IMR-90 (cell line): ENCODE data around the gene GLS. TPM values are rescaled to one million over a fixed set of nuclear protein-coding genes. Genes with fewer than 3 reads are reported as not detected.

Experiments used
- ATAC-seq: fragments of 200-7000 bp; cut with Tn5 transposase; 2 replicates; pipeline ENCODE4 v1.9.1; 2020; ENCODE audit warnings: low read depth, mild to moderate bottlenecking, moderate library complexity
- BruUV-seq: library from RNA; stranded (reverse); fragments of 400-500 nt; replicated peaks from 2 replicates; lab custom pipeline; 2021; lab: Mats Ljungman, UMichigan
- CTCF ChIA-PET: fragments of 300-600 bp; formaldehyde crosslinking; extraction: SDS; loops from one replicate; lab custom pipeline; 2021; ENCODE audit warnings: antibody characterized with exemption; lab: Yijun Ruan, JAX
- POLR2A ChIA-PET: fragments of 300-600 bp; sonication (Branson Sonifier 250); formaldehyde crosslinking; loops from one replicate; lab custom pipeline; 2022; ENCODE audit warnings: antibody characterized with exemption; ENCODE audit not compliant: unreplicated experiment; lab: Charles Lee
- DNase-seq: peaks from one replicate; pipeline ENCODE4 v3.0.0; 2013
- H2AFZ ChIP-seq: replicated peaks from 2 replicates; pipeline ENCODE3; 2013; ENCODE audit warnings: low read length, mild to moderate bottlenecking; ENCODE audit not compliant: poor library complexity
- H2AK5ac ChIP-seq: 2 replicates; pipeline ENCODE4 v1.6.1; 2013; ENCODE audit warnings: low read depth, low read length, inconsistent platforms
- H2AK9ac ChIP-seq: replicated peaks from 2 replicates; pipeline ENCODE3; 2013; ENCODE audit warnings: mild to moderate bottlenecking, low read depth, low read length, moderate library complexity; ENCODE audit not compliant: poor library complexity
- H2BK120ac ChIP-seq: 2 replicates; pipeline ENCODE4 v1.6.1; 2013; ENCODE audit warnings: low read depth, low read length, inconsistent platforms
- H2BK15ac ChIP-seq: 3 replicates; pipeline ENCODE4 v1.6.1; 2013; ENCODE audit warnings: low read depth, low read length, inconsistent platforms
- H2BK20ac ChIP-seq: 2 replicates; pipeline ENCODE4 v1.6.1; 2013; ENCODE audit warnings: low read depth, mild to moderate bottlenecking, inconsistent platforms, low read length, moderate library complexity
- H2BK5ac ChIP-seq: 2 replicates; pipeline ENCODE4 v1.6.1; 2013; ENCODE audit warnings: mild to moderate bottlenecking, low read depth, low read length, inconsistent platforms; ENCODE audit not compliant: poor library complexity, severe bottlenecking
- H3K14ac ChIP-seq: replicated peaks from 2 replicates; pipeline ENCODE4 v1.6.1; 2013; ENCODE audit warnings: low read depth, low read length, inconsistent platforms
- H3K18ac ChIP-seq: 2 replicates; pipeline ENCODE4 v1.6.1; 2013; ENCODE audit warnings: low read depth, low read length, control low read depth
- H3K23ac ChIP-seq: 2 replicates; pipeline ENCODE4 v1.6.1; 2013; ENCODE audit warnings: low read depth, low read length, inconsistent platforms
- H3K27ac ChIP-seq: 2 replicates; pipeline ENCODE4 v1.5.1; 2013; ENCODE audit warnings: mild to moderate bottlenecking, control low read depth, low read length; ENCODE audit not compliant: insufficient read depth
- H3K27me3 ChIP-seq: 2 replicates; pipeline ENCODE4 v1.6.1; 2013; ENCODE audit warnings: low read length; ENCODE audit not compliant: control insufficient read depth, insufficient read depth
- H3K36me3 ChIP-seq: 2 replicates; pipeline ENCODE4 v1.6.1; 2013; ENCODE audit warnings: low read length, mixed read lengths; ENCODE audit not compliant: control insufficient read depth, insufficient read depth
- H3K4ac ChIP-seq: 2 replicates; pipeline ENCODE4 v1.6.1; 2013; ENCODE audit warnings: low read depth, low read length, inconsistent platforms
- H3K4me1 ChIP-seq: 2 replicates; pipeline ENCODE4 v1.6.1; 2013; ENCODE audit warnings: low read length, mixed read lengths; ENCODE audit not compliant: control insufficient read depth, insufficient read depth
- H3K4me2 ChIP-seq: 2 replicates; pipeline ENCODE4 v1.6.1; 2013; ENCODE audit warnings: low read depth, mild to moderate bottlenecking, control low read depth, low read length, moderate library complexity
- H3K4me3 ChIP-seq: 2 replicates; pipeline ENCODE4 v1.5.1; 2013; ENCODE audit warnings: low read depth, mild to moderate bottlenecking, control low read depth, low read length, moderate library complexity; ENCODE audit not compliant: insufficient read depth
- H3K56ac ChIP-seq: 2 replicates; pipeline ENCODE4 v1.6.1; 2013; ENCODE audit warnings: low read length, inconsistent platforms; ENCODE audit not compliant: insufficient read depth; ENCODE audit errors: extremely low read depth
- H3K79me1 ChIP-seq, 2 experiments: 2 replicates each; pipeline ENCODE4 v1.6.1; 2013; ENCODE audit warnings: low read length in 2 of 2, inconsistent platforms in 1 of 2, low read depth in 1 of 2
- H3K9ac ChIP-seq: 2 replicates; pipeline ENCODE4 v1.6.1; 2013; ENCODE audit warnings: low read depth, low read length, control low read depth
- H3K9me1 ChIP-seq: 2 replicates; pipeline ENCODE4 v1.6.1; 2013; ENCODE audit warnings: low read length, inconsistent platforms; ENCODE audit not compliant: insufficient read depth
- H3K9me3 ChIP-seq: 2 replicates; pipeline ENCODE4 v1.6.1; 2013; ENCODE audit warnings: low read length; ENCODE audit not compliant: control insufficient read depth, insufficient read depth
- H4K20me1 ChIP-seq: 2 replicates; pipeline ENCODE4 v1.6.1; 2013; ENCODE audit warnings: low read length, inconsistent platforms; ENCODE audit not compliant: insufficient read depth
- H4K5ac ChIP-seq: 2 replicates; pipeline ENCODE4 v1.6.1; 2013; ENCODE audit warnings: mild to moderate bottlenecking, low read depth, low read length, control low read depth
- H4K8ac ChIP-seq, 2 experiments: 2 replicates each; pipeline ENCODE4 v1.6.1; 2013; ENCODE audit warnings: low read depth in 2 of 2, low read length in 2 of 2, control low read depth in 1 of 2, inconsistent platforms in 1 of 2
- H4K91ac ChIP-seq: 2 replicates; pipeline ENCODE4 v1.6.1; 2013; ENCODE audit warnings: low read depth, low read length, inconsistent platforms; ENCODE audit not compliant: insufficient read depth
- MAFK ChIP-seq: IDR thresholded peaks from 2 replicates; pipeline ENCODE4 v1.6.1; 2012; ENCODE audit warnings: low read depth, low read length, improper control_type of control experiment
- RCOR1 ChIP-seq: IDR thresholded peaks from 2 replicates; pipeline ENCODE4 v1.6.1; 2012; ENCODE audit warnings: mild to moderate bottlenecking, low read length, improper control_type of control experiment; ENCODE audit not compliant: insufficient replicate concordance
- USF2 ChIP-seq: fragments of 150-350 bp; IDR thresholded peaks from 2 replicates; pipeline ENCODE4 v1.6.1; 2017; ENCODE audit warnings: mild to moderate bottlenecking, antibody characterized with exemption, low read length, low read depth
- WGBS, 2 experiments: methylation state at CpG; one replicate each; pipeline versions ENCODE4 v1.1.5 to v1.1.7; 2013; ENCODE audit warnings: missing lambda C conversion rate in 2 of 2; ENCODE audit not compliant: insufficient read length in 1 of 2; ENCODE audit errors: extremely low coverage in 2 of 2; 5-methylcytosine and 5-hydroxymethylcytosine counted together
- dilution Hi-C: fragments of 300-500 bp; cut with HindIII; formaldehyde crosslinking; loops from one replicate; pipeline ENCODE4 v1.14.3; 2018; ENCODE audit warnings: low sequenced_read_pairs; ENCODE audit not compliant: unreplicated experiment
- in situ Hi-C: fragments of 300-500 bp; cut with MboI; formaldehyde crosslinking; loops from 3 replicates; pipeline ENCODE4 v1.14.3; 2019; ENCODE audit warnings: low sequenced_read_pairs, inconsistent platforms, mixed read lengths
- intact Hi-C: fragments of 100-400 bp; cut with micrococcal nuclease; formaldehyde crosslinking; loops from 2 replicates; pipeline ENCODE4 v1.10.0; 2022
- polyA plus RNA-seq, 3 experiments: library from polyadenylated mRNA; depleted of rRNA; stranded (reverse); fragments of >200 nt; gene quantifications; 2 replicates each; pipeline ENCODE4 v1.2.3, GENCODE V29; 2012; ENCODE audit warnings: low replicate concordance in 1 of 3
- total RNA-seq: library from RNA; depleted of rRNA; stranded (reverse); fragments of >200 nt; gene quantifications from 2 replicates; pipeline ENCODE4 v1.2.3, GENCODE V29; 2012

Gene GLS
- total and polyA plus RNA-seq, 2 of the 4 experiments (the other 2 are of a cell fraction) = 87.5 to 130 TPM

- H3K9me3 ChIP-seq = no peaks in the 10 kb centered on the region
- dilution Hi-C loops (no loop called here), intact Hi-C loops (loop anchor here (5.0 kb wide), 1 partner anchor 34 kb away; no protein-coding TSS in a partner anchor), in situ Hi-C loops (no loop called here)
- H4K20me1 ChIP-seq = no peaks in the 10 kb centered on the region
- no peak overlapping the region for H2BK120ac ChIP-seq
- no peak overlapping the region for H2AFZ ChIP-seq
- no TSS peak for BruUV-seq
- no peak overlapping the region for H3K14ac ChIP-seq
- no peak overlapping the region for H4K91ac ChIP-seq
- no peak overlapping the region for H3K9ac ChIP-seq
- no peak overlapping the region for H2BK15ac ChIP-seq
- H2BK5ac ChIP-seq = no peak overlapping the region
- H3K4me3 ChIP-seq = no peak overlapping the region
- H3K56ac ChIP-seq = no peak overlapping the region
- no peak for ATAC-seq
- no peaks in the 10 kb centered on the region for H3K4me1 ChIP-seq
- H2AK9ac ChIP-seq = no peak overlapping the region
- H4K8ac ChIP-seq = no peak overlapping the region
- POLR2A ChIA-PET = no interaction called here
- H3K4ac ChIP-seq = no peak overlapping the region
- DNase-seq = no peak
- WGBS, 2 experiments = no CpG with 5 or more reads among the region's 2 CpGs
- CTCF ChIA-PET = no interaction called here
- peaks cover 42% of the 10 kb centered on the region for H3K36me3 ChIP-seq
- no peak overlapping the region for H3K18ac ChIP-seq
- H4K5ac ChIP-seq = no peak overlapping the region
- no peak overlapping the region for H2AK5ac ChIP-seq
- no peak overlapping the region for H3K4me2 ChIP-seq
- TF ChIP-seq USF2 = no peak
- TF ChIP-seq RCOR1 = no peak
- peak; percentile 56 for TF ChIP-seq MAFK
- H2BK20ac ChIP-seq = no peak overlapping the region
- peaks cover 3% of the 10 kb centered on the region; the same call in 1 of the 2 replicates for H3K9me1 ChIP-seq
- H3K27ac ChIP-seq = no peak overlapping the region
- no peak overlapping the region for H3K23ac ChIP-seq
- 0 out of 4 replicates have a peak, but pooled peaks cover 0 to 3% of the 10 kb centered on the region in 2 experiments for H3K79me1 ChIP-seq
- no peaks in the 10 kb centered on the region for H3K27me3 ChIP-seq
Observed at GRCh38 chr2:190968522-190968921, 87.9 kb downstream of the GLS start.
